22Rv1 (cell line): ENCODE results near the gene LRMDA.

ENCODE experiments used
- ZFX ChIP-seq: fragments of 450-650 bp; IDR thresholded peaks from 2 replicates; pipeline ENCODE4 v1.6.1; 2017; ENCODE audit warnings: antibody characterized with exemption, borderline replicate concordance
- TF ChIP-seq, protein P1 (sequence below): fragments of 450-650 bp; IDR thresholded peaks from 2 replicates; pipeline ENCODE4 v1.5.1; 2017; ENCODE audit warnings: mild to moderate bottlenecking

DNA sequence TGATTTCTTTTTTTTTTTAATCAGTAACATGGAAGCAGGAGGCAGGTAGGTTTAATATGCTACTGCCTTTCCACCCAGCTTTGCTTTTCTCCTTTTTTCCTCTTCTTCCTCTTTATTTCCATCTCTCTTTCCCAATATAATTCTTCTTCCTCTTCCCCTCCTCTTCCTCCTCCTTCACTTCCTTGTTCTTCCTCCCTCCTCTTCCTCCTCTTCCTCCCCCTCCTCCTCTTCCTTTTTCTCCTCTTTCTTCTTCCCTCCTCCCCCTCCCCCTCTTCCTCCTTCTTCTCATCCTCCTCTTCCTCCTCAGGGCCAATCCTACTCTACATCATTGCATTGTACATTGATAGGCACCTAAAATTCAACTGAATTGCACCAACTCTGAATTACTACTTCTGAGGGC is 41.2 kb upstream of the LRMDA start:
- TF ChIP-seq, protein P1, sequence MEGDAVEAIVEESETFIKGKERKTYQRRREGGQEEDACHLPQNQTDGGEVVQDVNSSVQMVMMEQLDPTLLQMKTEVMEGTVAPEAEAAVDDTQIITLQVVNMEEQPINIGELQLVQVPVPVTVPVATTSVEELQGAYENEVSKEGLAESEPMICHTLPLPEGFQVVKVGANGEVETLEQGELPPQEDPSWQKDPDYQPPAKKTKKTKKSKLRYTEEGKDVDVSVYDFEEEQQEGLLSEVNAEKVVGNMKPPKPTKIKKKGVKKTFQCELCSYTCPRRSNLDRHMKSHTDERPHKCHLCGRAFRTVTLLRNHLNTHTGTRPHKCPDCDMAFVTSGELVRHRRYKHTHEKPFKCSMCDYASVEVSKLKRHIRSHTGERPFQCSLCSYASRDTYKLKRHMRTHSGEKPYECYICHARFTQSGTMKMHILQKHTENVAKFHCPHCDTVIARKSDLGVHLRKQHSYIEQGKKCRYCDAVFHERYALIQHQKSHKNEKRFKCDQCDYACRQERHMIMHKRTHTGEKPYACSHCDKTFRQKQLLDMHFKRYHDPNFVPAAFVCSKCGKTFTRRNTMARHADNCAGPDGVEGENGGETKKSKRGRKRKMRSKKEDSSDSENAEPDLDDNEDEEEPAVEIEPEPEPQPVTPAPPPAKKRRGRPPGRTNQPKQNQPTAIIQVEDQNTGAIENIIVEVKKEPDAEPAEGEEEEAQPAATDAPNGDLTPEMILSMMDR = no peak
- TF ChIP-seq ZFX = no peak
